HEK293 (cell line): ENCODE results near the gene RTN4IP1.
A peak's percentile ranks its signal among the peaks of the same experiment; 100 is the strongest.
"Not testable (repeated sequence)": the region's sequence is repeated elsewhere in the genome, so short reads cannot be mapped to it uniquely, and the experiment has no call there.

Experiments
- CTCF ChIA-PET: fragments of 350-600 bp; formaldehyde crosslinking; extraction: SDS; loops from one replicate; lab custom pipeline; 2021; ENCODE audit warnings: antibody characterized with exemption; lab: Yijun Ruan, JAX
- POLR2A ChIA-PET: fragments of 300-600 bp; formaldehyde crosslinking; extraction: SDS; loops from one replicate; lab custom pipeline; 2020; ENCODE audit warnings: antibody characterized with exemption, inconsistent platforms; lab: Yijun Ruan, JAX
- H3K27ac ChIP-seq: fragments of 200-500 bp; sonication (Bioruptor generic); 2 replicates; pipeline ENCODE4 v1.5.1; 2014; ENCODE audit warnings: low read depth, low read length, control low read depth, inconsistent platforms; ENCODE audit errors: extremely low read depth
- H3K36me3 ChIP-seq, 2 experiments: fragments of 200-500 bp in 1 of 2; sonication (Bioruptor generic) in 1 of 2; 1 replicate in 1 of 2; 2 replicates in 1 of 2; pipeline ENCODE4 v1.5.1; 2014 to 2017; ENCODE audit warnings: inconsistent platforms in 2 of 2, low read length in 2 of 2; ENCODE audit not compliant: control insufficient read depth in 2 of 2, insufficient read depth in 1 of 2
- H3K4me1 ChIP-seq: fragments of 200-500 bp; sonication (Bioruptor generic); 2 replicates; pipeline ENCODE4 v1.5.1; 2014; ENCODE audit warnings: mild to moderate bottlenecking, low read length, inconsistent platforms; ENCODE audit not compliant: control insufficient read depth, insufficient read depth
- H3K4me3 ChIP-seq: 2 replicates; pipeline ENCODE4 v1.5.1; 2011; ENCODE audit warnings: low read depth, mild to moderate bottlenecking, control low read depth, low read length, moderate library complexity
- H3K9me3 ChIP-seq: fragments of 200-500 bp; sonication (Bioruptor generic); 2 replicates; pipeline ENCODE4 v1.5.1; 2014; ENCODE audit warnings: low read depth, low read length, inconsistent platforms; ENCODE audit not compliant: control insufficient read depth, insufficient read depth
- HIC1 ChIP-seq: fragments of 450-650 bp; formaldehyde crosslinking; IDR thresholded peaks from 2 replicates; pipeline ENCODE4 v1.5.1; 2016; ENCODE audit warnings: missing biosample characterization, missing genetic modification characterization
- HOXC10 ChIP-seq: sonication (generic); formaldehyde crosslinking; IDR thresholded peaks from 2 replicates; pipeline ENCODE4 v1.8.1; 2023; ENCODE audit warnings: mild to moderate bottlenecking, missing genetic modification reagents
- TRIM28 ChIP-seq: IDR thresholded peaks from 2 replicates; pipeline ENCODE4 v1.6.1; 2011; ENCODE audit warnings: low read length, control low read depth, borderline replicate concordance
- ZBTB17 ChIP-seq: fragments of 450-650 bp; formaldehyde crosslinking; IDR thresholded peaks from 2 replicates; pipeline ENCODE4 v1.5.1; 2016; ENCODE audit warnings: missing biosample characterization, missing genetic modification characterization
- ZFP37 ChIP-seq: fragments of 450-650 bp; formaldehyde crosslinking; IDR thresholded peaks from 2 replicates; pipeline ENCODE4 v1.5.1; 2016; ENCODE audit warnings: missing biosample characterization, missing genetic modification characterization
- ZNF133 ChIP-seq: fragments of 450-650 bp; formaldehyde crosslinking; IDR thresholded peaks from 2 replicates; pipeline ENCODE4 v1.5.1; 2016; ENCODE audit warnings: missing biosample characterization, missing genetic modification characterization
- ZNF140 ChIP-seq: fragments of 450-650 bp; formaldehyde crosslinking; IDR thresholded peaks from 2 replicates; pipeline ENCODE4 v1.5.1; 2016; ENCODE audit warnings: missing biosample characterization, missing genetic modification characterization
- ZNF146 ChIP-seq: fragments of 450-650 bp; formaldehyde crosslinking; IDR thresholded peaks from 2 replicates; pipeline ENCODE4 v1.5.1; 2016; ENCODE audit warnings: missing biosample characterization, missing genetic modification characterization
- ZNF157 ChIP-seq: fragments of 450-650 bp; formaldehyde crosslinking; IDR thresholded peaks from 2 replicates; pipeline ENCODE4 v1.5.1; 2016; ENCODE audit warnings: missing biosample characterization, missing genetic modification characterization
- ZNF473 ChIP-seq: fragments of 450-650 bp; formaldehyde crosslinking; IDR thresholded peaks from 2 replicates; pipeline ENCODE4 v1.5.1; 2017; ENCODE audit warnings: missing biosample characterization, missing genetic modification characterization
- ZNF529 ChIP-seq: fragments of 450-650 bp; formaldehyde crosslinking; IDR thresholded peaks from 2 replicates; pipeline ENCODE4 v1.5.1; 2017; ENCODE audit warnings: missing genetic modification characterization, missing biosample characterization; ENCODE audit not compliant: insufficient replicate concordance
- ZNF677 ChIP-seq: fragments of 450-650 bp; IDR thresholded peaks from 2 replicates; pipeline ENCODE4 v1.5.0; 2018; ENCODE audit warnings: missing biosample characterization, mild to moderate bottlenecking, missing genetic modification characterization, moderate library complexity
- ZSCAN23 ChIP-seq: fragments of 450-650 bp; formaldehyde crosslinking; IDR thresholded peaks from 2 replicates; pipeline ENCODE4 v1.5.1; 2016; ENCODE audit warnings: missing biosample characterization, missing genetic modification characterization
- TF ChIP-seq, protein P1 (sequence below): fragments of 450-650 bp; formaldehyde crosslinking; IDR thresholded peaks from 2 replicates; pipeline ENCODE4 v1.5.1; 2016; ENCODE audit warnings: missing biosample characterization, missing genetic modification characterization
- TF ChIP-seq, protein P2 (sequence below): fragments of 450-650 bp; formaldehyde crosslinking; IDR thresholded peaks from 2 replicates; pipeline ENCODE4 v1.5.1; 2017; ENCODE audit warnings: missing biosample characterization, mild to moderate bottlenecking, missing genetic modification characterization, moderate library complexity

The RTN4IP1 gene

GRCh38 chr6:106600329-106600728, 29.0 kb downstream of the RTN4IP1 start (continued):
- TF ChIP-seq ZBTB17 (tag by site-specific recombination) (no peak), ZNF140 (tag by site-specific recombination) (no peak), ZNF133 (tag by site-specific recombination) (no peak), ZNF473 (no peak), ZNF677 (tag by site-specific recombination) (no peak)

DNA sequence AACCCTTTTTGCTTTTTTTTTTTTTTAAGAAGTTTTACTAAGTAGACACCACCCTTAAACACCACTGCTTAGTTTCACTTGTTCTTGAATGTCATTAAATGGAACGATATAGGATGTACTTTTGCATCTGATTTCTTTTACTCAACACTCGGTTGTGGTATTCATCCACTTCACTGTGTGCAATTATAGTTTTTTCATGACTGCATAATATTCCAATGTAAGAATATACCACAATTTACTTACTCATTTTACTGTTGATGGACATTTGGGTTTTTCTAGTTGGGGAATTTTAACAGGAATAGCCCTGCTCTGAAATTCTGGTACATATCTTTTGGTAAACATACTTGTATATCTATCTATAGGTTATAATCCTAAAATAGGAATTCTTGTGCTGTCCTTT, 29.9 kb downstream of the RTN4IP1 start:
- CTCF ChIA-PET, result interaction anchor here (0.8 kb wide), 1 partner anchor 10 kb away, joined by 5 read pairs; no protein-coding TSS in a partner anchor

DNA sequence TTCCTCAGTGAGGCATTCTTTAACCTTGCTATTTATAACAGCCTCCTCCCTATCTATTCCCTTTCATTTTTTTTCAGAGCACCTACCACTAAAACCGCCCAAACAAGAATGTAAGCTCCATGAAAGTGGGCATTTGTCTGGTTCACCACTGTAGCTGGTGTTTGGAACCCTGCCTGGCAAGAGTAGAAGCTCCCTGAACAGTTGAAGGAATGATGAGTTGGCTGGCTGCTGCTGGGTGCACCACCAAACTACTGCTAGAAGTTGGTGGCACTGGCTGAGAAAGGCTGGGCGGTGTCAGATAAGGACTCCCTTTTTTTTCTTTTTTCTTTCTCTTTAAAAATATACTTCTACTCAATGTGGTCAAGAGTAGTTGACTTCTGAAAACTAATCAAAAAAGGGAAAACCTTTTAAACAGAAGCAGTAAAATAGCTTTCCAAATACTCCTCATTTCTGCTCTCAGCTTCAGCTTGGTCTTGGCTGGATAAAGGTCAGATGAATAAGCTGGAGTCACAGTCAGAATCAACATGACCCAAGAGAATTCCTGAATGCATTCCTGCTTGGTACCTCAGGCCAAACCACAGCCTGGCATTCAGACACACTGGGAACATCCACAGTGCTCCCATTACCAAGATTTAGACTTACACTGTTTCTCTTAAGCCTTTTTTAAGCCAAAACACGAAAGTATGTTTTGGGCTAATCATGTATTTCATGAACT, 38.0 kb downstream of the RTN4IP1 start:
- ChIA-PET CTCF (interaction anchor here (0.6 to 0.7 kb wide), 2 partner anchors 15 to 102 kb away, joined by 3 read pairs; no protein-coding TSS in a partner anchor), POLR2A (interaction anchor here (0.6 kb wide), 1 partner anchor 37 kb away, joined by 3 read pairs; no protein-coding TSS in a partner anchor)
- Histone ChIP-seq H3K27ac (no peak overlapping the region), H3K4me3 (no peak overlapping the region), H3K36me3 (peaks cover 0 to 32% of the 10 kb centered on the region in 2 experiments; a peak in 2 of 3 replicates), H3K9me3 (no peaks in the 10 kb centered on the region), H3K4me1 (no peaks in the 10 kb centered on the region)
- TF ChIP-seq ZNF529 (tag by site-specific recombination) (no peak), HIC1 (tag by site-specific recombination) (no peak), ZBTB17 (tag by site-specific recombination) (no peak)
- TF ChIP-seq, protein P1, sequence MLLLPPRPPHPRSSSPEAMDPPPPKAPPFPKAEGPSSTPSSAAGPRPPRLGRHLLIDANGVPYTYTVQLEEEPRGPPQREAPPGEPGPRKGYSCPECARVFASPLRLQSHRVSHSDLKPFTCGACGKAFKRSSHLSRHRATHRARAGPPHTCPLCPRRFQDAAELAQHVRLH, result no peak
- TF ChIP-seq, protein P2, sequence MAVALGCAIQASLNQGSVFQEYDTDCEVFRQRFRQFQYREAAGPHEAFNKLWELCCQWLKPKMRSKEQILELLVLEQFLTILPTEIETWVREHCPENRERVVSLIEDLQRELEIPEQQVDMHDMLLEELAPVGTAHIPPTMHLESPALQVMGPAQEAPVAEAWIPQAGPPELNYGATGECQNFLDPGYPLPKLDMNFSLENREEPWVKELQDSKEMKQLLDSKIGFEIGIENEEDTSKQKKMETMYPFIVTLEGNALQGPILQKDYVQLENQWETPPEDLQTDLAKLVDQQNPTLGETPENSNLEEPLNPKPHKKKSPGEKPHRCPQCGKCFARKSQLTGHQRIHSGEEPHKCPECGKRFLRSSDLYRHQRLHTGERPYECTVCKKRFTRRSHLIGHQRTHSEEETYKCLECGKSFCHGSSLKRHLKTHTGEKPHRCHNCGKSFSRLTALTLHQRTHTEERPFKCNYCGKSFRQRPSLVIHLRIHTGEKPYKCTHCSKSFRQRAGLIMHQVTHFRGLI (tag by site-specific recombination), result no peak

More for the DNA sequence above, 29.9 kb downstream of the RTN4IP1 start:
- peaks cover 6% of the 10 kb centered on the region; the same call in 1 of the 2 replicates for H3K4me1 ChIP-seq
- POLR2A ChIA-PET, result no interaction called here
- H3K36me3 ChIP-seq, result peaks cover 0 to 3% of the 10 kb centered on the region in 2 experiments; a peak in 1 of 3 replicates
- no peaks in the 10 kb centered on the region for H3K9me3 ChIP-seq
- no peak for TF ChIP-seq ZNF157
- no peak for TF ChIP-seq TRIM28
- peak; percentile 61 for TF ChIP-seq ZNF146 (tag by site-specific recombination)
- TF ChIP-seq ZFP37 (tag by site-specific recombination), result no peak
- TF ChIP-seq ZSCAN23 (tag by site-specific recombination), result no peak
- no peak for TF ChIP-seq HOXC10 (CRISPR knock-in tag)
- no peak overlapping the region for H3K27ac ChIP-seq
- no peak overlapping the region for H3K4me3 ChIP-seq

GRCh38 chr6:106588937-106589336, 40.4 kb downstream of the RTN4IP1 start:
- H3K4me1 ChIP-seq, POLR2A ChIA-PET, H3K27ac ChIP-seq, H3K4me3 ChIP-seq, H3K9me3 ChIP-seq: not testable (repeated sequence)
- CTCF ChIA-PET, result interaction anchor here (1.0 kb wide), 1 partner anchor 23 kb away, joined by 3 read pairs; no protein-coding TSS in a partner anchor
- H3K36me3 ChIP-seq, result peaks cover 0 to 44% of the 10 kb centered on the region in 2 experiments; a peak in 2 of 3 replicates
